H1 (cell line): Measurements from ENCODE around the gene LARP4B. TPM values are rescaled to one million over a fixed set of nuclear protein-coding genes. Genes with fewer than 3 reads are reported as not detected.

ENCODE experiments used
- CTCF ChIA-PET: fragments of 300-600 bp; sonication (Branson Sonifier 250); formaldehyde crosslinking; loops from one replicate; lab custom pipeline; 2021; ENCODE audit not compliant: partially characterized antibody; lab: Charles Lee
- POLR2A ChIA-PET: fragments of 300-600 bp; sonication (Branson Sonifier 250); formaldehyde crosslinking; loops from one replicate; lab custom pipeline; 2021; ENCODE audit warnings: inconsistent platforms; ENCODE audit not compliant: partially characterized antibody; lab: Charles Lee
- DNase-seq, 2 experiments: peaks; one replicate each; pipeline versions ENCODE4 v3.0.0 to v3.0.0-alpha.2; 2010 to 2022; ENCODE audit warnings: low spot score in 2 of 2, low read depth in 1 of 2, mixed read lengths in 1 of 2
- FAIRE-seq: peaks from 2 replicates; lab custom pipeline; 2011; peaks lifted over from hg19 to GRCh38; lab: Jason Lieb, UNC
- H2AFZ ChIP-seq: 2 replicates; pipeline ENCODE4 v1.8.1; 2012; ENCODE audit warnings: low read length, inconsistent platforms
- H2AK5ac ChIP-seq: 2 replicates; pipeline ENCODE4 v1.6.1; 2013; ENCODE audit warnings: low read depth, low read length
- H2BK120ac ChIP-seq: replicated peaks from 2 replicates; pipeline ENCODE3; 2013; ENCODE audit warnings: low read depth, low read length, inconsistent platforms
- H2BK12ac ChIP-seq: 2 replicates; pipeline ENCODE4 v1.6.1; 2013; ENCODE audit warnings: low read depth, low read length
- H2BK15ac ChIP-seq: 2 replicates; pipeline ENCODE4 v1.6.1; 2013; ENCODE audit warnings: low read length
- H2BK20ac ChIP-seq: 2 replicates; pipeline ENCODE4 v1.6.1; 2013; ENCODE audit warnings: low read length
- H2BK5ac ChIP-seq: 2 replicates; pipeline ENCODE4 v1.6.1; 2013; ENCODE audit warnings: low read depth, low read length
- H3K14ac ChIP-seq: 2 replicates; pipeline ENCODE4 v1.6.1; 2013; ENCODE audit warnings: inconsistent platforms; ENCODE audit not compliant: insufficient read length
- H3K18ac ChIP-seq: 2 replicates; pipeline ENCODE4 v1.6.1; 2013; ENCODE audit warnings: low read length; ENCODE audit errors: extremely low read depth
- H3K23ac ChIP-seq: 2 replicates; pipeline ENCODE4 v1.6.1; 2013; ENCODE audit warnings: inconsistent platforms; ENCODE audit not compliant: insufficient read length
- H3K23me2 ChIP-seq: 2 replicates; pipeline ENCODE4 v1.6.1; 2013; ENCODE audit warnings: low read depth, low read length
- H3K27ac ChIP-seq: 2 replicates; pipeline ENCODE4 v1.6.1; 2011; ENCODE audit warnings: low read depth, low read length, inconsistent platforms
- H3K27me3 ChIP-seq, 4 experiments: replicated peaks in 1 of 4; 1 replicate in 1 of 4; 2 replicates in 3 of 4; pipeline versions ENCODE4 v1.6.1 to v1.8.1; 2011 to 2013; ENCODE audit warnings: low read length in 3 of 4, mild to moderate bottlenecking in 3 of 4, inconsistent platforms in 2 of 4, mixed read lengths in 2 of 4, moderate library complexity in 1 of 4; ENCODE audit not compliant: control insufficient read depth in 3 of 4, insufficient read depth in 3 of 4; ENCODE audit errors: extremely low read depth in 1 of 4
- H3K36me3 ChIP-seq, 4 experiments: 2 replicates each; pipeline versions ENCODE4 v1.6.1 to v1.8.1; 2011 to 2013; ENCODE audit warnings: mild to moderate bottlenecking in 4 of 4, low read length in 3 of 4, moderate library complexity in 2 of 4, control low read depth in 1 of 4, inconsistent platforms in 1 of 4; ENCODE audit not compliant: insufficient read depth in 4 of 4, control insufficient read depth in 2 of 4
- H3K4ac ChIP-seq: replicated peaks from 2 replicates; pipeline ENCODE3; 2013; ENCODE audit warnings: low read length, low read depth, mixed read lengths, inconsistent platforms; ENCODE audit not compliant: insufficient read length
- H3K4me1 ChIP-seq, 4 experiments: replicated peaks in 1 of 4; 1 replicate in 1 of 4; 2 replicates in 3 of 4; pipeline versions ENCODE4 v1.6.1 to v1.8.1; 2011 to 2013; ENCODE audit warnings: low read length in 3 of 4, inconsistent platforms in 2 of 4, mixed read lengths in 1 of 4; ENCODE audit not compliant: insufficient read depth in 4 of 4, control insufficient read depth in 3 of 4
- H3K4me2 ChIP-seq, 2 experiments: 2 replicates each; pipeline versions ENCODE4 v1.6.1 to v1.8.1; 2011 to 2013; ENCODE audit warnings: low read depth in 2 of 2, low read length in 2 of 2, control low read depth in 1 of 2, inconsistent platforms in 1 of 2, mild to moderate bottlenecking in 1 of 2; ENCODE audit not compliant: insufficient read depth in 1 of 2
- H3K4me3 ChIP-seq, 4 experiments: fragments of 200-600, 300-600 bp in 1 of 4; sonication (generic), shearing (Covaris generic), sonication (Bioruptor Twin) in 1 of 4; 2 replicates each; pipeline versions ENCODE4 v1.5.1 to v1.8.1; 2011 to 2016; ENCODE audit warnings: low read length in 4 of 4, low read depth in 3 of 4, control low read depth in 2 of 4, inconsistent platforms in 2 of 4, mild to moderate bottlenecking in 2 of 4, mixed read lengths in 1 of 4, moderate library complexity in 1 of 4; ENCODE audit not compliant: insufficient read depth in 2 of 4; ENCODE audit errors: extremely low read depth in 1 of 4
- H3K56ac ChIP-seq: replicated peaks from 2 replicates; pipeline ENCODE3; 2013; ENCODE audit warnings: low read depth, mild to moderate bottlenecking, mixed read lengths, low read length, inconsistent platforms; ENCODE audit not compliant: insufficient read length
- H3K79me1 ChIP-seq: 2 replicates; pipeline ENCODE4 v1.6.1; 2013; ENCODE audit warnings: low read depth, low read length, control low read depth
- H3K79me2 ChIP-seq, 2 experiments: 2 replicates each; pipeline versions ENCODE4 v1.6.1 to v1.8.1; 2012 to 2013; ENCODE audit warnings: low read length in 2 of 2, mild to moderate bottlenecking in 2 of 2, inconsistent platforms in 1 of 2; ENCODE audit not compliant: insufficient read depth in 2 of 2, control insufficient read depth in 1 of 2
- H3K9ac ChIP-seq, 4 experiments: replicated peaks in 1 of 4; 1 replicate in 1 of 4; 2 replicates in 3 of 4; pipeline versions ENCODE4 v1.6.1 to v1.8.1; 2011 to 2013; ENCODE audit warnings: low read depth in 3 of 4, low read length in 3 of 4, control low read depth in 2 of 4, mild to moderate bottlenecking in 2 of 4, moderate library complexity in 2 of 4, inconsistent platforms in 1 of 4; ENCODE audit errors: extremely low read depth in 1 of 4
- H3K9me3 ChIP-seq, 2 experiments: 2 replicates each; pipeline versions ENCODE4 v1.6.1 to v1.8.1; 2012 to 2013; ENCODE audit warnings: mild to moderate bottlenecking in 2 of 2, moderate library complexity in 2 of 2, control low read depth in 1 of 2, inconsistent platforms in 1 of 2, low read depth in 1 of 2, low read length in 1 of 2, mixed read lengths in 1 of 2; ENCODE audit not compliant: insufficient read depth in 2 of 2
- H4K20me1 ChIP-seq, 2 experiments: replicated peaks in 1 of 2; 2 replicates each; pipeline versions ENCODE3 to v1.8.1; 2011 to 2013; ENCODE audit warnings: inconsistent platforms in 2 of 2, low read length in 2 of 2, mild to moderate bottlenecking in 1 of 2; ENCODE audit not compliant: insufficient read depth in 2 of 2, control insufficient read depth in 1 of 2
- H4K5ac ChIP-seq: 2 replicates; pipeline ENCODE4 v1.6.1; 2013; ENCODE audit warnings: low read length, low read depth, mixed read lengths, inconsistent platforms; ENCODE audit not compliant: insufficient read length
- H4K8ac ChIP-seq: 2 replicates; pipeline ENCODE4 v1.8.0; 2013; ENCODE audit warnings: mild to moderate bottlenecking, moderate library complexity, low read length, inconsistent platforms; ENCODE audit not compliant: insufficient read depth; ENCODE audit errors: extremely low read depth
- H4K91ac ChIP-seq: replicated peaks from 2 replicates; pipeline ENCODE3; 2013; ENCODE audit warnings: low read length, mixed read lengths, inconsistent platforms; ENCODE audit not compliant: insufficient read length
- EP300 ChIP-seq, 2 experiments: IDR thresholded peaks; 1 replicate in 1 of 2; 2 replicates in 1 of 2; pipeline ENCODE4 v1.6.1; 2011 to 2012; ENCODE audit warnings: low read depth in 2 of 2, low read length in 2 of 2, mild to moderate bottlenecking in 2 of 2, borderline replicate concordance in 1 of 2, inconsistent platforms in 1 of 2, moderate library complexity in 1 of 2
- GABPA ChIP-seq: IDR thresholded peaks from 2 replicates; pipeline ENCODE4 v1.6.1; 2011; ENCODE audit warnings: mild to moderate bottlenecking, low read length, moderate library complexity, borderline replicate concordance; ENCODE audit not compliant: insufficient read depth
- HDAC2 ChIP-seq, 2 experiments: fragments of 300-600 bp in 1 of 2; sonication (generic) in 1 of 2; IDR thresholded peaks; 2 replicates each; pipeline ENCODE4 v1.6.1; 2011 to 2012; ENCODE audit warnings: low read depth in 2 of 2, low read length in 2 of 2, mild to moderate bottlenecking in 2 of 2, moderate library complexity in 2 of 2, borderline replicate concordance in 1 of 2, inconsistent platforms in 1 of 2
- KDM1A ChIP-seq: fragments of 200-600, 300-600 bp; sonication (generic); IDR thresholded peaks from 2 replicates; pipeline ENCODE4 v1.7.1; 2016; ENCODE audit warnings: mild to moderate bottlenecking, low read length, borderline replicate concordance
- NRF1 ChIP-seq: IDR thresholded peaks from 2 replicates; pipeline ENCODE4 v1.6.1; 2011; ENCODE audit warnings: mild to moderate bottlenecking, low read depth, low read length, improper control_type of control experiment
- PHF8 ChIP-seq: fragments of 200-600 bp; sonication (generic); conservative IDR thresholded peaks from 2 replicates; pipeline ENCODE4 v1.7.1; 2012; ENCODE audit warnings: low read depth, mild to moderate bottlenecking, inconsistent platforms, low read length, moderate library complexity
- POLR2AphosphoS5 ChIP-seq: IDR thresholded peaks from 2 replicates; pipeline ENCODE4 v1.6.1; 2011; ENCODE audit warnings: low read depth, low read length
- RNF2 ChIP-seq: fragments of 200-900, 300-1000 bp; sonication (generic); IDR thresholded peaks from 2 replicates; pipeline ENCODE4 v1.7.1; 2016; ENCODE audit warnings: borderline replicate concordance, low read depth, mild to moderate bottlenecking, antibody characterized with exemption, low read length; ENCODE audit not compliant: poor library complexity, severe bottlenecking; ENCODE audit errors: missing control alignments
- RXRA ChIP-seq: IDR thresholded peaks from 2 replicates; pipeline ENCODE4 v1.6.1; 2011; ENCODE audit warnings: low read depth, mild to moderate bottlenecking, low read length, moderate library complexity; ENCODE audit not compliant: insufficient read depth
- TAF7 ChIP-seq: optimal IDR thresholded peaks from 2 replicates; pipeline ENCODE3; 2011; ENCODE audit warnings: low read depth, mild to moderate bottlenecking, inconsistent platforms, low read length, moderate library complexity, borderline replicate concordance
- TCF12 ChIP-seq: IDR thresholded peaks from 2 replicates; pipeline ENCODE4 v1.6.1; 2011; ENCODE audit warnings: low read depth, mild to moderate bottlenecking, low read length
- ZNF274 ChIP-seq: IDR thresholded peaks from 2 replicates; pipeline ENCODE4 v1.7.0; 2012; ENCODE audit warnings: low read length, borderline replicate concordance; ENCODE audit errors: extremely low read depth
- WGBS, 2 experiments: shearing (Covaris generic) in 1 of 2; methylation state at CpG; one replicate each; pipeline versions ENCODE4 v1.1.6 to v1.1.7; 2013 to 2015; ENCODE audit warnings: low lambda C conversion rate in 2 of 2, mixed read lengths in 2 of 2, inconsistent platforms in 1 of 2, low coverage in 1 of 2, missing lambda C conversion rate in 1 of 2; ENCODE audit not compliant: insufficient replicate concordance in 2 of 2, insufficient coverage in 1 of 2, insufficient read length in 1 of 2; ENCODE audit errors: extremely low coverage in 1 of 2, missing lambda C conversion rate in 1 of 2; 5-methylcytosine and 5-hydroxymethylcytosine counted together
- polyA plus RNA-seq, 7 experiments: library from polyadenylated mRNA; depleted of rRNA in 3 of 7; stranded (reverse) in 5 of 7; unstranded in 2 of 7; fragments of >200 nt in 5 of 7; fragments of 200-250 nt in 2 of 7; gene quantifications; 1 replicate in 5 of 7; 2 replicates in 1 of 7; 4 replicates in 1 of 7; pipeline versions ENCODE4 v1.2.1 to v1.2.3, GENCODE V29; 2011 to 2013; ENCODE audit warnings: missing spikeins in 2 of 7, mixed read lengths in 2 of 7
- total RNA-seq: library from RNA; stranded (reverse); fragmentation: NEBNext Ultra II Directional; extraction: Animal tissue kit (Norgen Biotek cat#: 25700); gene quantifications from 2 replicates; pipeline ENCODE4 v1.2.1, GENCODE V29; 2021

The LARP4B gene
- total and polyA plus RNA-seq, 2 of the 8 experiments (the other 6 are each of a cell fraction or from before 2014, with no cell fraction given): 20.1 to 78.6 TPM

DNA sequence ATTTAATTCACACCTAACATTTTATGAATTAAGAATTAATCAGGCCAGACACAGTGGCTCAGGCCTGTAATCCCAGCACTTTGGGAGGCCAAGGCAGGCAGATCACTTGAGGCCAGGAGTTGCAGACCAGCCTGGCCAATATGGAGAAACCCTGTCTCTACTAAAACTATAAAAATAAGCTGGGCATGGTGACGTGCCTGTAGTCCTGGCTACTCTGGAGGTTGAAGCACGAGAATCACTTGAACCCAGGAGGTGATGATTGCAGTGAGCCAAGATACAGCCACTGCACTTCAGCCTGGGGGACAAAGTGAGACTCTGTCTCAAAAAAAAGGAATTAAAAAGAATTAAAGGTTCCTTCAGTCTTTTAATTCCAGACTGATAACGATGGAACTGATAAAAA is 11.1 kb downstream of the LARP4B start:
- no peaks in the 10 kb centered on the region; a peak in 1 of 8 replicates for H3K36me3 ChIP-seq
- no peak overlapping the region for H3K27ac ChIP-seq
- no peak overlapping the region for H2BK15ac ChIP-seq
- no peak overlapping the region for H2AFZ ChIP-seq
- H3K18ac ChIP-seq: no peak overlapping the region
- no peaks in the 10 kb centered on the region for H3K9me3 ChIP-seq
- ChIA-PET CTCF (no interaction called here), POLR2A (interaction anchor here (1.0 kb wide), 1 partner anchor 10 kb away, joined by 4 read pairs; no protein-coding TSS in a partner anchor)
- no peak overlapping the region for H3K23ac ChIP-seq
- H3K79me1 ChIP-seq: peaks cover 10% of the 10 kb centered on the region
- no peak overlapping the region for H2BK12ac ChIP-seq
- DNase-seq: no peak
- no peak overlapping the region for H4K5ac ChIP-seq
- no peak overlapping the region for H3K4me2 ChIP-seq
- no peaks in the 10 kb centered on the region for H3K23me2 ChIP-seq
- H2AK5ac ChIP-seq: no peak overlapping the region
- H3K4ac ChIP-seq: no peak overlapping the region
- H3K79me2 ChIP-seq: peaks cover 48 to 99% of the 10 kb centered on the region in 2 experiments
- no peak overlapping the region for H2BK20ac ChIP-seq
- H3K14ac ChIP-seq: no peak overlapping the region
- no peak overlapping the region for H3K4me3 ChIP-seq
- H3K56ac ChIP-seq: no peak overlapping the region
- 97% methylated on average over 3 of the region's 3 CpGs; no CpG with 5 or more reads in 1 of the 2 experiments for WGBS, 2 experiments
- H3K4me1 ChIP-seq: no peaks in the 10 kb centered on the region
- no peak overlapping the region for H4K8ac ChIP-seq
- no peak for FAIRE-seq
- no peak overlapping the region for H2BK5ac ChIP-seq
- no peak overlapping the region for H3K9ac ChIP-seq
- no peak overlapping the region for H2BK120ac ChIP-seq
- peaks cover 13 to 35% of the 10 kb centered on the region in 2 experiments for H4K20me1 ChIP-seq
- H3K27me3 ChIP-seq: no peaks in the 10 kb centered on the region
- no peak overlapping the region for H4K91ac ChIP-seq
- TF ChIP-seq NRF1 (no peak), RNF2 (no peak), KDM1A (no peak), POLR2AphosphoS5 (no peak), TAF7 (no peak), ZNF274 (no peak), PHF8 (no peak), RXRA (no peak), GABPA (no peak), EP300 (IDR thresholded peaks at IDR 0.05; ENCODE audit: borderline replicate concordance in 1 of 2, low read depth in 2 of 2, low read length in 2 of 2) (no peak), TCF12 (no peak), HDAC2 (IDR thresholded peaks at IDR 0.05; ENCODE audit: borderline replicate concordance in 1 of 2, low read depth in 2 of 2, low read length in 2 of 2) (no peak)
